HG02943 (cell line): ENCODE measurements around the gene OR8D1.
"Not testable (repeated sequence)": the region's sequence is repeated elsewhere in the genome, so short reads cannot be mapped to it uniquely, and the experiment has no call there.

Experiments
- ATAC-seq: cut with Tn5 transposase; IDR thresholded peaks from one replicate; pipeline ENCODE4 v1.9.1; 2021; ENCODE audit warnings: mild to moderate bottlenecking, low read depth, moderate library complexity; ENCODE audit not compliant: unreplicated experiment

Gene OR8D1

DNA sequence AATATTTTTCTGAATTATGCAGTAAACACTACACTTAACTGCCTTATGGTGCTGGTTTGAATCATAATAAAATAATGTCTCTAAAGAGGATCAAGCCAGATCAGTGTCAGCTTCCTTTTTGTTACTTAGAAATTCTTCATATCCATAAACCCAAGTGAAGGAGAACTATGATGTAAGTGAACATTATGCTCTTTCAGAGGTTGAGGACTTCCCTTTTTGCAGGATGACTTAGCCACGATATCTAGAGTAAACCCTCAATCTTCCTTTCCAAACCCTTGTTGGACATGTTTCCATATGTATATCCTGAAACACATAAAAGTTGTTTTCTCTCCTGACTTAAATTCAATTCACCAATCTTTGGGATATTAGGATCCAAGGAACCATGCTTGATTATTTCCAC lies 19.1 kb downstream of the OR8D1 start:
- ATAC-seq, result no peak

- ATAC-seq, result no peak
Observed at GRCh38 chr11:124285610-124286344, 28.0 kb downstream of the OR8D1 start.

DNA sequence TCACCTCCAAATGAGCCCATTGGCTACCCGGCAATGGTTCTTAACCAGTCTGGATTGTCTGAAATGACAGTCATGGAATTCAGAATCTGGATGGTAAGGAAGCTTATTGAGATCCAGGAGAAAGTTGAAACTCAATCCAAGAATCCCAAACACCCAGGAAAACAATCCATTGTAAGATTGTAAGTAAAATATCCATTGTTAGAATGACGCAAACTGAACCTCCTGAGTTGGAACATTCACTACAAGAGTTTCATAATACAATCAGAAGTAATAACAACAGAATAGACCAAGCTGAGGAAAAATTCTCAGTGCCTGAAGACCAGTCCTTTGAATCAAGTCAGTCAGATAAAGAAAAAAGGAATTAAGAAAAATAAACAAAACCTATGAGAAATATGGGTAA lies 35.5 kb downstream of the OR8D1 start:
- ATAC-seq, result no peak

GRCh38 chr11:124277804-124278203 lies 35.9 kb downstream of the OR8D1 start:
- ATAC-seq, result no peak

GRCh38 chr11:124277207-124277606 lies 36.5 kb downstream of the OR8D1 start:
- ATAC-seq, result no peak

GRCh38 chr11:124276081-124276480 lies 37.7 kb downstream of the OR8D1 start:
- no peak for ATAC-seq

- ATAC-seq, result no peak
Observed at GRCh38 chr11:124274000-124274399, 39.7 kb downstream of the OR8D1 start.

- ATAC-seq, result not testable (repeated sequence)
Observed at GRCh38 chr11:124270886-124271285, 42.9 kb downstream of the OR8D1 start.

DNA sequence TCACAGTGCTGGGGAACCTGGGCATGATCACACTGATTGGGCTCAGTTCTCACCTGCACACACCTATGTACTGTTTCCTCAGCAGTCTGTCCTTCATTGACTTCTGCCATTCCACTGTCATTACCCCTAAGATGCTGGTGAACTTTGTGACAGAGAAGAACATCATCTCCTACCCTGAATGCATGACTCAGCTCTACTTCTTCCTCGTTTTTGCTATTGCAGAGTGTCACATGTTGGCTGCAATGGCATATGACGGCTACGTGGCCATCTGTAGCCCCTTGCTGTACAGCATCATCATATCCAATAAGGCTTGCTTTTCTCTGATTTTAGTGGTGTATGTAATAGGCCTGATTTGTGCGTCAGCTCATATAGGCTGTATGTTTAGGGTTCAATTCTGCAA lies 48.7 kb downstream of the OR8D1 start:
- ATAC-seq, result not testable (repeated sequence)

DNA sequence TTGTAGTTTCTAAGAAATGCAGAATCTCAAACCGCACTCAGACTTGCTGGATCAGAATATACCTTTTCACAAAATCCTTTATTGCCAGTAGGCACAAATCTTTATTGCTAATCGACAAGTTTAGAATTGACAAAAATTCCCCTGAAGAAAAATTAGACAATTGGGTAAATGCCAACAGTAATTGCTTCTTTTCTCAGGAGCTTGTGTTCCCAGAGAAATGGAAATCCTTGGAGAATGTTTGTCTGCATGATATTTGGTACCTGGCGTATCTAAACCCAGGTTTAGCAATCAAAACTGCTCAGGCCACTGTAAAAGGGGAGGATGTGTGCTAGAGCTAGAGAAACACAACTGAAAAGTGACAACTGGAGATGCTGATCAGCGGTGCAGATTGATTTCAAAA lies 57.7 kb downstream of the OR8D1 start, which contains the start of gene OR8G5:
Gene OR8G5 (plus strand): TSS at position 301 of the 400 bp plus-strand sequence. CDS start 8,556 bp downstream, outside the sequence.
- no peak for ATAC-seq
